ENCODE measurements around the gene CXCL16.

Gene CXCL16

GRCh38 chr17:4741544-4741943, 1.8 kb upstream of the CXCL16 start:
- no peaks in the 10 kb centered on the region for H3K9me3 ChIP-seq (ENCODE audit: insufficient read depth, low read depth, low read length)
- no peak overlapping the region for H2AFZ ChIP-seq (ENCODE audit: low read length)
- no peak overlapping the region for H3K4me2 ChIP-seq (ENCODE audit: low read depth, low read length, poor library complexity, severe bottlenecking)
- no peaks in the 10 kb centered on the region for H3F3A ChIP-seq (ENCODE audit: low read depth)
- H3K9ac ChIP-seq (ENCODE audit: low read depth, low read length, poor library complexity, severe bottlenecking) = no peak overlapping the region
- H3K4me3 ChIP-seq (ENCODE audit: low read length, poor library complexity, severe bottlenecking) = no peak overlapping the region
- no peaks in the 10 kb centered on the region for H3K79me2 ChIP-seq (ENCODE audit: insufficient read depth, low read length)
- no peaks in the 10 kb centered on the region for H3K36me3 ChIP-seq (ENCODE audit: insufficient read depth, low read length)
- TF ChIP-seq EZH2phosphoT487 (IDR thresholded peaks at IDR 0.05; ENCODE audit: borderline replicate concordance) = no peak
- no peak for TF ChIP-seq CTCF (conservative IDR thresholded peaks at IDR 0.05; ENCODE audit: low read length)
- H3K9me2 ChIP-seq (replicated peaks; ENCODE audit: low read depth, low read length) = no peaks in the 10 kb centered on the region
- no peaks in the 10 kb centered on the region for H4K20me1 ChIP-seq (ENCODE audit: insufficient read depth, low read length, poor library complexity, severe bottlenecking)
- H3K4me1 ChIP-seq (ENCODE audit: insufficient read depth, low read length, poor library complexity, severe bottlenecking) = no peaks in the 10 kb centered on the region
- no peaks in the 10 kb centered on the region for H3K27me3 ChIP-seq (ENCODE audit: insufficient read depth, low read length, poor library complexity, severe bottlenecking)

DNA sequence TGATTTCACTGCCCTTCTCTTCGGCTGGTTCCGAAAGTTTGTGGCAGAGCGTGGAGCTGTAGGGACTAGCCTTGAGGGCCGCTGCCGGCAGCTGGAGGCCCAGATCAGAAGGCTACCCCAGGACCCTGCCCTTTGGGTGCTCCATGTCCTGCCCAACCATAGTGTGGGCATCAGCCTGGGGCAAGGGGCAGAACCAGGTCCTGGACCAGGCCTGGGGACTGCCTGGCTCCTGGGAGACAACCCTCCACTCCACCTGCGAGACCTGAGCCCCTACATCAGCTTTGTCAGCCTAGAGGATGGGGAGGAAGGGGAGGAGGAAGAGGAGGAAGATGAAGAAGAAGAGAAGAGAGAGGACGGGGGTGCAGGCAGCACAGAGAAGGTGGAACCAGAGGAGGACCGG, 856 bp upstream of the CXCL16 start:
- no peak for TF ChIP-seq EZH2phosphoT487 (IDR thresholded peaks at IDR 0.05; ENCODE audit: borderline replicate concordance)
- no peak for TF ChIP-seq CTCF (conservative IDR thresholded peaks at IDR 0.05; ENCODE audit: low read length)
- Histone ChIP-seq H3K36me3 (ENCODE audit: insufficient read depth, low read length) (no peaks in the 10 kb centered on the region), H3K4me2 (ENCODE audit: low read depth, low read length, poor library complexity, severe bottlenecking) (no peak overlapping the region), H3K27me3 (ENCODE audit: insufficient read depth, low read length, poor library complexity, severe bottlenecking) (no peaks in the 10 kb centered on the region), H4K20me1 (ENCODE audit: insufficient read depth, low read length, poor library complexity, severe bottlenecking) (no peaks in the 10 kb centered on the region), H3F3A (ENCODE audit: low read depth) (no peaks in the 10 kb centered on the region), H3K9me2 (replicated peaks; ENCODE audit: low read depth, low read length) (no peaks in the 10 kb centered on the region), H2AFZ (ENCODE audit: low read length) (no peak overlapping the region), H3K79me2 (ENCODE audit: insufficient read depth, low read length) (no peaks in the 10 kb centered on the region), H3K4me3 (ENCODE audit: low read length, poor library complexity, severe bottlenecking) (no peak overlapping the region), H3K9ac (ENCODE audit: low read depth, low read length, poor library complexity, severe bottlenecking) (no peak overlapping the region), H3K9me3 (ENCODE audit: insufficient read depth, low read depth, low read length) (no peaks in the 10 kb centered on the region), H3K4me1 (ENCODE audit: insufficient read depth, low read length, poor library complexity, severe bottlenecking) (no peaks in the 10 kb centered on the region)

DNA sequence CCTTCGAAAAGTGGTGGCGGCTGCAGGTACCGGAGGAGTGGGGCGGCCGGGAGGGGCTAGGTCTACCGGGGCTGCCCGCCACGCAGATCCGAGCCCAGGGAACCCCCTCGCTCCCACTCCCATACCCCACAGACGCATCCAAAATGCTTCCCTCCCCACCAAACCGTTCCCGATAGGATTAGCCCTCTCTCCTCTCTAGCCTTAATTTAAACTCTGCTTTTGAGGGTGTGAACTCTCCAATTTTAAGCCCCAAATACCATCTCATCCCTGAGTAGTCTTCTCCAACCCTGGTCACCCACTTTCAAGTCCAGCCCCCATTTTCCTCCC, 260 bp upstream of the CXCL16 start:
- H3K27me3 ChIP-seq (ENCODE audit: insufficient read depth, low read length, poor library complexity, severe bottlenecking) = no peaks in the 10 kb centered on the region
- no peaks in the 10 kb centered on the region for H4K20me1 ChIP-seq (ENCODE audit: insufficient read depth, low read length, poor library complexity, severe bottlenecking)
- no peak overlapping the region for H2AFZ ChIP-seq (ENCODE audit: low read length)
- H3F3A ChIP-seq (ENCODE audit: low read depth) = no peaks in the 10 kb centered on the region
- no peak overlapping the region for H3K4me3 ChIP-seq (ENCODE audit: low read length, poor library complexity, severe bottlenecking)
- TF ChIP-seq CTCF (conservative IDR thresholded peaks at IDR 0.05; ENCODE audit: low read length) = no peak
- no peak for TF ChIP-seq EZH2phosphoT487 (IDR thresholded peaks at IDR 0.05; ENCODE audit: borderline replicate concordance)
- no peaks in the 10 kb centered on the region for H3K4me1 ChIP-seq (ENCODE audit: insufficient read depth, low read length, poor library complexity, severe bottlenecking)
- no peak overlapping the region for H3K4me2 ChIP-seq (ENCODE audit: low read depth, low read length, poor library complexity, severe bottlenecking)
- no peaks in the 10 kb centered on the region for H3K9me2 ChIP-seq (replicated peaks; ENCODE audit: low read depth, low read length)
- H3K36me3 ChIP-seq (ENCODE audit: insufficient read depth, low read length) = no peaks in the 10 kb centered on the region
- no peaks in the 10 kb centered on the region for H3K9me3 ChIP-seq (ENCODE audit: insufficient read depth, low read depth, low read length)
- no peak overlapping the region for H3K9ac ChIP-seq (ENCODE audit: low read depth, low read length, poor library complexity, severe bottlenecking)
- H3K79me2 ChIP-seq (ENCODE audit: insufficient read depth, low read length) = no peaks in the 10 kb centered on the region

Measured in Loucy (cell line).